ENCODE data around the gene RAD50.
"Not testable (repeated sequence)": the region's sequence is repeated elsewhere in the genome, so short reads cannot be mapped to it uniquely, and the experiment has no call there.

DNA sequence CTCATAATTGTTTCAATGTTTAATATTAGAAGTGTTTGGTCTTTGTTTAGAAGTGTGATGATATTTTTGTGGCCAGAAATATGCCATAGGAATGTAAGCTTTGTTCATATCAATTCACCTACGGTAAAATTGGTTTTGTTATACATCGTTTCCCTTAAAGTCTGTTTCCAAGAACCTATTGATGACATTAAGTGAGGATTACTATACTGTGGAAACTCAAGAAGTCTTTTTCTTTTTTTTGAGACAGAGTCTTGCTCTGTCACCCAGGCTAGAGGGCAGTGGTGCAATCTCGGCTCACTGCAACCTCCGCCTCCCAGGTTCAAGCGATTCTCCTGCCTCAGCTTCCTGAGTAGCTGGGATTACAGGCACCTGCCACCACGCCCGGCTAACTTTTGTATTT, 7.9 kb upstream of the RAD50 start:
- TF ChIP-seq, protein P1, sequence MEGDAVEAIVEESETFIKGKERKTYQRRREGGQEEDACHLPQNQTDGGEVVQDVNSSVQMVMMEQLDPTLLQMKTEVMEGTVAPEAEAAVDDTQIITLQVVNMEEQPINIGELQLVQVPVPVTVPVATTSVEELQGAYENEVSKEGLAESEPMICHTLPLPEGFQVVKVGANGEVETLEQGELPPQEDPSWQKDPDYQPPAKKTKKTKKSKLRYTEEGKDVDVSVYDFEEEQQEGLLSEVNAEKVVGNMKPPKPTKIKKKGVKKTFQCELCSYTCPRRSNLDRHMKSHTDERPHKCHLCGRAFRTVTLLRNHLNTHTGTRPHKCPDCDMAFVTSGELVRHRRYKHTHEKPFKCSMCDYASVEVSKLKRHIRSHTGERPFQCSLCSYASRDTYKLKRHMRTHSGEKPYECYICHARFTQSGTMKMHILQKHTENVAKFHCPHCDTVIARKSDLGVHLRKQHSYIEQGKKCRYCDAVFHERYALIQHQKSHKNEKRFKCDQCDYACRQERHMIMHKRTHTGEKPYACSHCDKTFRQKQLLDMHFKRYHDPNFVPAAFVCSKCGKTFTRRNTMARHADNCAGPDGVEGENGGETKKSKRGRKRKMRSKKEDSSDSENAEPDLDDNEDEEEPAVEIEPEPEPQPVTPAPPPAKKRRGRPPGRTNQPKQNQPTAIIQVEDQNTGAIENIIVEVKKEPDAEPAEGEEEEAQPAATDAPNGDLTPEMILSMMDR (IDR thresholded peaks at IDR 0.05), result not testable (repeated sequence)
- not testable (repeated sequence) for TF ChIP-seq POLR2A (IDR thresholded peaks at IDR 0.05)
